Rectal smooth muscle tissue (tissue), 1 donor: ENCODE data around the gene PRR18.

Experiments
- H3K27ac ChIP-seq: one replicate; pipeline ENCODE4 v1.7.0; 2013; ENCODE audit warnings: low read depth, low read length, inconsistent platforms
- H3K27me3 ChIP-seq: one replicate; pipeline ENCODE4 v1.7.0; 2013; ENCODE audit warnings: low read length; ENCODE audit not compliant: control insufficient read depth, insufficient read depth
- H3K36me3 ChIP-seq: one replicate; pipeline ENCODE4 v1.7.0; 2013; ENCODE audit warnings: low read length; ENCODE audit not compliant: control insufficient read depth, insufficient read depth
- H3K4me1 ChIP-seq: one replicate; pipeline ENCODE4 v1.7.0; 2013; ENCODE audit warnings: low read length; ENCODE audit not compliant: control insufficient read depth, insufficient read depth
- H3K4me3 ChIP-seq: one replicate; pipeline ENCODE4 v1.7.0; 2013; ENCODE audit warnings: low read length
- H3K9ac ChIP-seq: one replicate; pipeline ENCODE4 v1.7.0; 2013; ENCODE audit warnings: low read length

The PRR18 gene

DNA sequence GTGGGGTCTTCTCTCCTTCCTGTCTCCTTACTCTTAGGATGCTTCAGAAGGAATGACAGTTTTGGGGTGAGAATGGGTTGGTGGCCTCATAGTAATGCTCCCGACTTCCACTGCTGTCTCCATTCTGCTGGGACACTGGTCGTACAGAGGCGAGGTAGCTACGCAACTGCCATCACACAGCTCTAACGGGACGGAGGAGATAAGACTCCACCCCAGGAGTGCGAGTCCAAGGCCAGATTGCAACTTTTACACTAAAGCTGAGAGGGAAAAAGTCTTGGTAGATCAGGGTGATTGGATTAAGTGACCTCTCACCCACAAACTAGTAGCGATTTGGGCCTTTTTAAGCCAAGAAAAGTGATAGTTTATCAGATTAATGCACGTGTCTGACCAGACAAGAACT lies 1.8 kb upstream of the PRR18 start:
- Histone ChIP-seq H3K4me1 (no peaks in the 10 kb centered on the region), H3K27me3 (peaks cover 13% of the 10 kb centered on the region), H3K36me3 (no peaks in the 10 kb centered on the region), H3K27ac (no peak overlapping the region), H3K4me3 (no peak overlapping the region), H3K9ac (no peak overlapping the region)

DNA sequence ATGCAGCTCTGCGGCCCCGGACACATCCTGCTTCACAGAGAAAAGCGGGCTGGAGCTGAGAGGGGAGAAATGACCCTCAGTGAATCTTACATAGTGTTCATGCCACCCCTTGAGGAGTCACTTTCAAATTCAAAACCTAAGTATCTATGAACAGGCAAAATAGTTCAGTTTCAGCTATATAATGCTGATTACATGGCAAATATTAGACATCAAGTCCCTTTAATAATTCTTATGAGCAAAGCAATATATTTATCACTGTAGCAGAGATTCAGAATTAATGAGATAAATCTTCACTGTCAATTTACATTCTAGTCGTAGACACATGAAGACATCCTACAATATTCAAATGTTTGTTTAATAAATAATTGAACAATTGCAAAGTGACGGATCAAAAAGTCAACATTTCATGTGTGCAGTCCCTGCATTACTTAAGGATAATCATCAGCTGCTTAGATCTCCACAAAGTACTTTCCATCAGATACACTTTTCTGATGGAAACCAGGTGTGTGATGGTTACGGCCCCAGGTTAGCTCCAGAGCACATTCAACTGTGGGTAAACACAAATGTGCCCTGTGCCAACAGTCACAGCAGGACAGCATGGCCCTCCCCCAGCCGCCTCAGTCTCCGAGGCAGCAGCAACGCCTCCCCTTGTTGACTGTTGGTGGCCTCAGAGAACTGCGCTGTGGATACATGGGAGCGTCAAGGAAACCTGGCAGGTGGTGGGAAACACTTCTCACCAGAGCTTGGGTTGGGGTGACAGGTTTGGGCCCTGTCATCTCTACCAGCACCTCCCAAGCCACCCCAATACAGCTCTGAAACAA lies 787 bp upstream of the PRR18 start:
- Histone ChIP-seq H3K27me3 (peaks cover 13% of the 10 kb centered on the region), H3K9ac (no peak overlapping the region), H3K36me3 (no peaks in the 10 kb centered on the region), H3K4me3 (no peak overlapping the region), H3K4me1 (no peaks in the 10 kb centered on the region), H3K27ac (no peak overlapping the region)

DNA sequence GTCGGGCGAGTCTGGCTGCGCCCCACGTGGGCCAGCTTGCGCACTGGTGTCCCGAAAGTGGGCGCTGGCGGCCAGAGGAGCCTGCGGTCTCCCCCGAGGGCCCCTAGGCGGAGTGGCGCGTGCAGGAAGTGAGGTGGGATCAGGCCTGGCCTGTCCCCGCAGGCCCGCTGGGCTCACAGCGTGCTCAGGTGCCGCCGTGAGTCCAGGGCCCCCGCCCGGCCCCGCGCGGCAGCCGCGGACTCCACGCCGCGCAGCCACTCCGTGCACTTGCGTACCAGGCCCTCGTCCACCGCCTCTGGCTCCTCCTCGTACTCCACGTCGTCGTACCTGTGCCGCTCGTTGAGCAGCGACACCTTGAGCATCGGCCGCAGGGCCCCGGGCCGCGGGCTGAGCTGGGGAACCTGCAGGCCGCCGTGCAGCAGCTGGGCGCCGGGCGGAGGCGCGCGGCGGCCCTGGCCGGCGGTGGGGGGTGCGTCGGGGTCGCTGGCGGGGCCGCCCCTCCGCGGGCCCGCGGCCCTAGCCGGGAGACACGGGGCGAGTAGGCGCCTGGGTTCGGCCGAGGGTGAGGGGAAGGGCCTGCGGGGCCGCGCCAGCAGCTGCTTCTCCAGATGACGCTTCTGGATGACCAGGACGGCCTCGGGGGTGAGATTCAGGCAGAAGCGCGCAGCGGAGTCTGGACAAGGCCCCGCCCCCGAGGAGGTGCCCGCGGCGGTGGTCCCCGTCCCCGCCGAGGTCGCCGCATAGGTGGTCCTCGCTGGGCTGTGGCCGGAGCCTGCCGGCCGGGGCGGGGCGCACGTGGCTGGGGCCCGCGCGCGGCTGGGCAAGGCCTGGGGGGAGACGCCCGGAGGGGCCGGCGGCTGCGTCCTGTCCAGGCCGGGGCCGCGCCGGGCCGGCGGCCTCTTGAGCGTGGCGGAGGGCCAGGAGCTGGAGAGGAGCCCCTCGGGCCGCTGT lies 835 bp downstream of the PRR18 start:
- no peaks in the 10 kb centered on the region for H3K36me3 ChIP-seq
- H3K9ac ChIP-seq, result no peak overlapping the region
- H3K27me3 ChIP-seq, result peaks cover 13% of the 10 kb centered on the region
- H3K4me3 ChIP-seq, result peak overlapping the region; percentile 53
- no peak overlapping the region for H3K27ac ChIP-seq
- no peaks in the 10 kb centered on the region for H3K4me1 ChIP-seq

GRCh38 chr6:166306378-166307081 lies 1.7 kb downstream of the PRR18 start:
- no peaks in the 10 kb centered on the region for H3K4me1 ChIP-seq
- H3K27me3 ChIP-seq, result peaks cover 13% of the 10 kb centered on the region
- H3K27ac ChIP-seq, result no peak overlapping the region
- no peaks in the 10 kb centered on the region for H3K36me3 ChIP-seq
- no peak overlapping the region for H3K9ac ChIP-seq
- H3K4me3 ChIP-seq, result no peak overlapping the region

DNA sequence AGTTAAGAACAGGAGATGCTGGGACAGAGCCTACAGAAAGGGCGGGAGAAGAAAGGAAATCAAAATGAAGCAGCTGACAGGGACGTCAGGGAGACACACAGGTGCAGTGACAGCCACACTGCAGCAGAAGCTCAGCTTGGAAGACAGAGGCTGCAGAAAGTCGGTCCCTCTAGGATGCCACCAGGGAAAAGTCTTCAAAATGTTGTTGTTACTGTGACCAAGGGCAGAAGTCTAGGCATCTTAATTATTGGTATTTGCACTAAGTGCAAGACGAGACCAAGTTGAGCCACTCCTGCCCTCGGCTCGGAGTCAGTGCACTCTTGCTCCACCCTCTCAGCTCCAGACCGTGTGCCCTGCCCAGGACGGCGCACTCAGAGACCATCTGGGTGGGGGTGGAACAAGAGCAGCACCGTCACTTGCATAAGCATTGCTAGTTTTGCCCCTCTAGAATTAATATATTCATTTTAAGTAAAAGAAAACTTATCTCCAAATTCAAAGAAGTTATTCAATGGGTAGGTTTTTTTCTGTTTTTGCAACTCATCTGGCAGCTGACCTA lies 2.6 kb downstream of the PRR18 start:
- Histone ChIP-seq H3K36me3 (no peaks in the 10 kb centered on the region), H3K4me1 (no peaks in the 10 kb centered on the region), H3K4me3 (no peak overlapping the region), H3K27ac (no peak overlapping the region), H3K9ac (no peak overlapping the region), H3K27me3 (peaks cover 13% of the 10 kb centered on the region)

GRCh38 chr6:166304106-166304505 lies 4.1 kb downstream of the PRR18 start:
- Histone ChIP-seq H3K4me1 (no peaks in the 10 kb centered on the region), H3K4me3 (no peak overlapping the region), H3K27ac (no peak overlapping the region), H3K9ac (no peak overlapping the region), H3K36me3 (no peaks in the 10 kb centered on the region), H3K27me3 (peaks cover 13% of the 10 kb centered on the region)

- Histone ChIP-seq H3K27ac (no peak overlapping the region), H3K4me3 (no peak overlapping the region), H3K36me3 (no peaks in the 10 kb centered on the region), H3K27me3 (peaks cover 5% of the 10 kb centered on the region), H3K9ac (no peak overlapping the region), H3K4me1 (no peaks in the 10 kb centered on the region)
Measured at GRCh38 chr6:166301611-166302529, 6.3 kb downstream of the PRR18 start.

GRCh38 chr6:166300357-166300987 lies 7.7 kb downstream of the PRR18 start:
- Histone ChIP-seq H3K27ac (no peak overlapping the region), H3K4me1 (no peaks in the 10 kb centered on the region), H3K27me3 (no peaks in the 10 kb centered on the region), H3K36me3 (no peaks in the 10 kb centered on the region), H3K4me3 (no peak overlapping the region), H3K9ac (no peak overlapping the region)

- Histone ChIP-seq H3K4me1 (no peaks in the 10 kb centered on the region), H3K27me3 (no peaks in the 10 kb centered on the region), H3K4me3 (no peak overlapping the region), H3K36me3 (no peaks in the 10 kb centered on the region), H3K9ac (no peak overlapping the region), H3K27ac (no peak overlapping the region)
Measured at GRCh38 chr6:166297606-166298005, 10.6 kb downstream of the PRR18 start.

DNA sequence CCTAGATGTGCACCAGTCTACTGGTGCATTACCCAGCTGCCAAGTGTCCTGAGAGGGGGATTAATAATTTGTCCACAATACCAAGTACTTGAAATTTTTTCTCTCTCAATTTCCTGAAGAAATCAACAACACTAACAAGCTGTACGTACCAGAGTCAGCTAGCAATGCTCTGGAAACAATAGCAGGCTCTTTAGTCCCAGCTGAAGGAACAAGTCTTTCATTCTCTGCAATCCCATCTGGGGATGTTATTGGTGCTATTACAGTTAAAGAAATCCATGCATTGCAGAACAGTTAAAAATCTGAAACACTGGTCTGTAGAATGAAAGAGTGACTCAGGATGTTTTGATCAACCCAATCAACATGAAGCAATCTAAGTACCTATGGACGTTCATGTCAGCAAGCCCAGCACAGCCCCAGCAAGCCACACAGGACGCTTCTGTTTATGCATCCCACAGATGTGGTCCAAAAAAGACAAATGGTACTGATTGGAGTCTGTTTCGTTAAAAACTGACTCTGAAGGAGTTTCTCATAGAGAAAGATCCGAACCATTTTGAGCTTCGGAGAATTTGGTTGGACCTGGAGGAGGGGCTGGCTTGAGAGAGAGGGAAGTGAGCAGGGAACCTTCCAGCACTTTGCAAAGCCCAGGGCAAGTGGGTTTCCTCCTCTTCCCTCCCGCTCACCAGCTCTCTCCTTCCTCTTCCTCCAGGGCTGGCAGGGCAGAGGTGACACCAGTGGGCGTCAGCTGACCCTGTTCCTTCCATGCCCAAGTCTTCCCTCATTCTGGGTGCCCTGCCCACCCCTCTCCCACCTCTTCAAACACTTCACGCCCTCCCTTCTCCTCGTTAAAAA lies 11.9 kb downstream of the PRR18 start:
- Histone ChIP-seq H3K27ac (no peak overlapping the region), H3K27me3 (no peaks in the 10 kb centered on the region), H3K4me3 (no peak overlapping the region), H3K4me1 (no peaks in the 10 kb centered on the region), H3K36me3 (no peaks in the 10 kb centered on the region), H3K9ac (no peak overlapping the region)
